Activated CD8-positive, alpha-beta T cell treated with anti-CD3 and anti-CD28 coated beads, Interleukin-2, amount 10 ng/mL, durations not matched to agents 7 days and 5 days (primary cell): ENCODE results near the gene DDX6. TPM values are rescaled to one million over a fixed set of nuclear protein-coding genes. Genes with fewer than 3 reads are reported as not detected.
A peak's percentile ranks its signal among the peaks of the same experiment; 100 is the strongest.
"Not testable (repeated sequence)": the region's sequence is repeated elsewhere in the genome, so short reads cannot be mapped to it uniquely, and the experiment has no call there.

ENCODE experiments used
- ATAC-seq: fragments of 150-1000 bp; cut with Tn5 transposase; one replicate; pipeline ENCODE4 v1.10.0; 2021; ENCODE audit warnings: moderate library complexity
- CTCF ChIA-PET: fragments of 350-600 bp; sonication (Branson Sonifier 250); formaldehyde crosslinking; loops from one replicate; lab custom pipeline; 2021; ENCODE audit warnings: antibody characterized with exemption; lab: Charles Lee
- POLR2A ChIA-PET: fragments of 350-600 bp; sonication (Branson Sonifier 250); formaldehyde crosslinking; loops from one replicate; lab custom pipeline; 2021; ENCODE audit warnings: antibody characterized with exemption; lab: Charles Lee
- DNase-seq: peaks from one replicate; pipeline ENCODE4 v3.0.0-alpha.2; 2020
- H3K27ac Mint-ChIP-seq: one replicate; pipeline ENCODE4 v1.8.0; 2021; ENCODE audit warnings: mild to moderate bottlenecking, mixed read lengths
- H3K27me3 Mint-ChIP-seq: one replicate; pipeline ENCODE4 v1.8.0; 2021; ENCODE audit warnings: low read depth, mixed read lengths
- H3K36me3 Mint-ChIP-seq: one replicate; pipeline ENCODE4 v1.8.0; 2021; ENCODE audit warnings: low read depth, mixed read lengths
- H3K4me1 Mint-ChIP-seq: one replicate; pipeline ENCODE4 v1.8.0; 2021; ENCODE audit warnings: low read depth, mixed read lengths
- H3K4me3 Mint-ChIP-seq: one replicate; pipeline ENCODE4 v1.8.0; 2021; ENCODE audit warnings: mild to moderate bottlenecking, mixed read lengths
- H3K9me3 Mint-ChIP-seq: one replicate; pipeline ENCODE4 v1.8.0; 2022; ENCODE audit warnings: mixed read lengths; ENCODE audit not compliant: insufficient read depth
- total RNA-seq, 2 experiments: library from RNA; stranded (reverse); gene quantifications; one replicate each; pipeline ENCODE4 v1.2.3, GENCODE V29; 2021

Gene DDX6, protein sequence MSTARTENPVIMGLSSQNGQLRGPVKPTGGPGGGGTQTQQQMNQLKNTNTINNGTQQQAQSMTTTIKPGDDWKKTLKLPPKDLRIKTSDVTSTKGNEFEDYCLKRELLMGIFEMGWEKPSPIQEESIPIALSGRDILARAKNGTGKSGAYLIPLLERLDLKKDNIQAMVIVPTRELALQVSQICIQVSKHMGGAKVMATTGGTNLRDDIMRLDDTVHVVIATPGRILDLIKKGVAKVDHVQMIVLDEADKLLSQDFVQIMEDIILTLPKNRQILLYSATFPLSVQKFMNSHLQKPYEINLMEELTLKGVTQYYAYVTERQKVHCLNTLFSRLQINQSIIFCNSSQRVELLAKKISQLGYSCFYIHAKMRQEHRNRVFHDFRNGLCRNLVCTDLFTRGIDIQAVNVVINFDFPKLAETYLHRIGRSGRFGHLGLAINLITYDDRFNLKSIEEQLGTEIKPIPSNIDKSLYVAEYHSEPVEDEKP
- total RNA-seq = 100 to 1,000 TPM; 143 to 152 TPM

DNA sequence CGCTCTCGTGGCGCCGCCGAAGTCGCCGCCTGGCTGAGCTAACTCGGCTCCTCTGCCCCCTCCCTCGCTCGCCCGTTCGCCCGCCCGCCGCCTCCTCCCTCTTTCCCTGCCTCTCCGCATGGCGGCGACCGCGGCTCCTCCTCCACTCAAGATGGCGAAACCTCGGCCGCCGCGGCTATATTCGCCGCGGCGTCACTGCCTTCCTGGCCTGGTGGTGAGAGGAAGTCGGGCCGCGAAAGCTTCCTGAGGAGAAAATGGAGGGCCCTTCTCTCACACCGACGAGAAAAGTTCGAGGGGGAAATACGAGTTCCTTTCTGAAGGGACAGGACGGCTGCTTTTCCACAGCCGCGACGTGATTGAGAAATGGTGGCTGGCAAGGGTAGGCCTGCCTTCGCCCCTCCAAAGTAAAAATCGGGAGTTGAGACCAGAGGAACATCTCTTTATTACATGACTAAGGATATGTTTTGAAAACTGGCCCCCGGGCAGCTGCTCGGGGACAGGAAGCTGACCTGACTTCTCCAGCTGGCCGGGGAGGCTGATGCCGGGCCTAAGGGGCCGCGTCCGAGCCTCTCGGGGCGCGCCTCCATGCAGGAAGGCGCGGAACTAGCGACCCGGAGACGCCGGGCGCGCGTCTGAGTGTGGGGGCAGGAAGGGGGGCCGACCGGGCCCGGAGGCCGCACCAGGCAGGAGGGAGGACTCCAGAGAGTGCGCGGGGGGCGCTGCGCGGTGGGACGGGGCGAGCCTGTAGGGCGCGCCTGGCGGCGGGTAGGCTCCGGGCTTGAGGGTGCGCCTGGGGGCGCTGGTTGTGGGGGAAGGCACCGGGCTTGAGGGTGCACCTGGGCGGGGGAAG is at the start of gene DDX6:
TSS of gene DDX6 (minus strand) at position 54 of the 850 bp plus-strand sequence. CDS start 4,913 bp downstream, outside the sequence.
- Mint-ChIP-seq H3K36me3 (peaks cover 19% of the 10 kb centered on the region), H3K27ac (peak within 1 kb of the TSS; percentile 100)
- CTCF ChIA-PET = interaction anchor here (0.6 to 6.2 kb wide), 22 partner anchors 9 to 137 kb away, joined by 3 to 65 read pairs (median 6); partner anchors contain the start of gene CXCR5

GRCh38 chr11:118838905-118839553 is 48.1 kb upstream of the DDX6 start:
- no peaks in the 10 kb centered on the region for H3K9me3 Mint-ChIP-seq
- H3K27me3 Mint-ChIP-seq = no peaks in the 10 kb centered on the region
- ATAC-seq (no peak), DNase-seq (no peak)
- CTCF ChIA-PET = interaction anchor here (0.6 kb wide), 1 partner anchor 40 kb away, joined by 3 read pairs; no protein-coding TSS in a partner anchor
- H3K4me1 Mint-ChIP-seq = peaks cover 28% of the 10 kb centered on the region
- no peak overlapping the region for H3K27ac Mint-ChIP-seq
- POLR2A ChIA-PET = no interaction called here
- peaks cover 3% of the 10 kb centered on the region for H3K36me3 Mint-ChIP-seq
- H3K4me3 Mint-ChIP-seq = no peak overlapping the region

More for the DNA sequence above, at the start of gene DDX6:
- DNase-seq = peak; percentile 94
- Mint-ChIP-seq H3K27me3 (no peaks in the 10 kb centered on the region), H3K9me3 (no peaks in the 10 kb centered on the region), H3K4me3 (peak within 1 kb of the TSS; percentile 99), H3K4me1 (peaks cover 16% of the 10 kb centered on the region)
- POLR2A ChIA-PET = interaction anchor here (0.5 to 7.2 kb wide), 29 partner anchors 8 to 577 kb away, joined by 3 to 156 read pairs (median 4); partner anchors contain the start of genes ARCN1, BCL9L, CENATAC and RPS25
- peak; percentile 61 for ATAC-seq

GRCh38 chr11:118837868-118838267 is 46.9 kb upstream of the DDX6 start:
- Mint-ChIP-seq H3K4me1 (peaks cover 28% of the 10 kb centered on the region), H3K27me3 (no peaks in the 10 kb centered on the region), H3K36me3 (no peaks in the 10 kb centered on the region), H3K27ac (no peak overlapping the region), H3K9me3 (no peaks in the 10 kb centered on the region), H3K4me3 (no peak overlapping the region)
- CTCF ChIA-PET = no interaction called here
- ATAC-seq = no peak
- POLR2A ChIA-PET = interaction anchor here (0.6 kb wide), 1 partner anchor 48 kb away, joined by 3 read pairs; no protein-coding TSS in a partner anchor
- DNase-seq = no peak

DNA sequence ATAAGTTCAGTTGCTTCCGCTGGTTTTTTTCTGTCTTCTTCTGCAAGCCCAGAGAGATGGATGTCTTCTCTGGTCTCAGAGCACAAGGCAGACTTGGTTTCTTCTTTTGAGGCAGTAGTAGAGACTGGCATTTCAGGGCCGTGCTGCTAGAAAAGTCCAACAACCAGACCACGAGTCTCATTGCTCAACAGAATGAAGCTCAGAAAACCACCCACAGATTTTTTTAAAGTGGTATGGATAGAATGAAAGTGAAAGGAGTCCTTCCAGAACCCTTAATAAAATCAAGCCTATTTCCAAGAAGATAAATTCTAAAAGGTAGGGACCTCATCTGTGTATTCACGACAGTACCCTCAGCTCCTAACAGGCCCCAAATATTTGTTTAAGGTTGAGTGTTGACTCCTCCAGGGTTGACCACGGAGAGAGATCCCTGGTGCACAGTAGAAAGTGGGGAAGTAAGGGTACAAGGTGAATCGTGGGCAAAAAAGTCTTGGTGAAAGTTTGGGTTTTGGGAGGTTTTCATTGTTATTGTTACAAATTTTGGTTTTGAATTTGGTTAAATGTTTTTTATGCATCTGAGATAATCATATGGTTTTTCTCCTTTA is 43.6 kb upstream of the DDX6 start:
- Mint-ChIP-seq H3K27ac (peak overlapping the region; percentile 12), H3K4me1 (peaks cover 15% of the 10 kb centered on the region), H3K4me3 (peak overlapping the region; percentile 55), H3K36me3 (no peaks in the 10 kb centered on the region), H3K27me3 (no peaks in the 10 kb centered on the region), H3K9me3 (no peaks in the 10 kb centered on the region)
- DNase-seq (no peak), ATAC-seq (peak; percentile 60)
- ChIA-PET CTCF (interaction anchor here (1.1 to 1.8 kb wide), 5 partner anchors 10 to 36 kb away, joined by 3 to 6 read pairs (median 4); no protein-coding TSS in a partner anchor), POLR2A (interaction anchor here (1.2 to 1.6 kb wide), 4 partner anchors 9 to 44 kb away, joined by 3 to 8 read pairs (median 6); partner anchors contain the start of gene DDX6)

GRCh38 chr11:118827118-118827517 is 36.2 kb upstream of the DDX6 start:
- CTCF ChIA-PET = interaction anchor here (1.0 to 1.9 kb wide), 3 partner anchors 35 to 43 kb away, joined by 3 to 9 read pairs (median 5); partner anchors contain the start of gene DDX6
- Mint-ChIP-seq H3K4me3 (no peak overlapping the region), H3K27ac (no peak overlapping the region), H3K9me3 (no peaks in the 10 kb centered on the region), H3K4me1 (peaks cover 2% of the 10 kb centered on the region), H3K27me3 (no peaks in the 10 kb centered on the region), H3K36me3 (no peaks in the 10 kb centered on the region)
- no peak for DNase-seq
- POLR2A ChIA-PET = interaction anchor here (0.7 kb wide), 1 partner anchor 43 kb away, joined by 3 read pairs; no protein-coding TSS in a partner anchor
- no peak for ATAC-seq

DNA sequence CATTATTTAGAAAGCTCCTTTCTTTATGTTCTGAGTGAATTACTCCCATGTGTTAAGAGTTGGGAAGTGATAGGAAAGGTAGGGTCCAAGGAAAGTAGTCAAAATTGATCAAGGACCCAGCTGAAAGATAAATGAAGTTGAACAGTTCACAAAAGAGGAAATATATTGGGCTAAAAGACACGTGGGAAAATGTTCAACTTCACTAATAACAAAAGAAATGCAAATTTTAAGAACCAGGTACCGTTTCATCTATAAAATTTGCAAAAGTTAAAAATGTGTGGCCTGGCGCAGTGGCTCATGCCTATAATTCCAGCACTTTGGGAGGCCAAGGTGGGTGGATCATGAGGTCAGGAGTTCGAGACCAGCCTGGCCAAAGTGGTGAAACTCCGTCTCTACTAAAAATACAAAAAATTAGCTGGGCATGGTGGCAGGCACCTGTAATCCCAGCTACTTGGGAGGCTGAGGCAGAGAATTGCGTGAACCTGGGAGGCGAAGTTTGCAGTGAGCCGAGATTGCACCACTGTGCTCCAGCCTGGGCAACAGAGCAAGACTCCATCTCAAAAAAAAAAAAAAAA is 32.1 kb upstream of the DDX6 start:
- CTCF ChIA-PET, H3K36me3 Mint-ChIP-seq: not testable (repeated sequence)

GRCh38 chr11:118820412-118821357 is 29.7 kb upstream of the DDX6 start:
- Mint-ChIP-seq H3K36me3 (no peaks in the 10 kb centered on the region), H3K27ac (no peak overlapping the region), H3K4me3 (no peak overlapping the region), H3K27me3 (no peaks in the 10 kb centered on the region), H3K4me1 (peaks cover 10% of the 10 kb centered on the region), H3K9me3 (no peaks in the 10 kb centered on the region)
- ChIA-PET POLR2A (interaction anchor here (0.6 kb wide), 1 partner anchor 287 kb away, joined by 3 read pairs; the partner anchor contains the start of gene C2CD2L), CTCF (interaction anchor here (1.0 kb wide), 1 partner anchor 28 kb away, joined by 6 read pairs; no protein-coding TSS in a partner anchor)
- ATAC-seq = no peak
- DNase-seq = no peak

More for the DNA sequence above, 32.1 kb upstream of the DDX6 start:
- ATAC-seq, H3K27ac Mint-ChIP-seq, H3K27me3 Mint-ChIP-seq, DNase-seq, POLR2A ChIA-PET, H3K4me1 Mint-ChIP-seq, H3K4me3 Mint-ChIP-seq, H3K9me3 Mint-ChIP-seq: not testable (repeated sequence)

GRCh38 chr11:118820025-118820379 is 29.0 kb upstream of the DDX6 start:
- POLR2A ChIA-PET, H3K27ac Mint-ChIP-seq, ATAC-seq, H3K36me3 Mint-ChIP-seq, H3K27me3 Mint-ChIP-seq, H3K4me1 Mint-ChIP-seq, H3K4me3 Mint-ChIP-seq, DNase-seq, H3K9me3 Mint-ChIP-seq: not testable (repeated sequence)
- CTCF ChIA-PET = interaction anchor here (1.0 to 1.8 kb wide), 2 partner anchors 10 to 27 kb away, joined by 6 to 7 read pairs; no protein-coding TSS in a partner anchor

DNA sequence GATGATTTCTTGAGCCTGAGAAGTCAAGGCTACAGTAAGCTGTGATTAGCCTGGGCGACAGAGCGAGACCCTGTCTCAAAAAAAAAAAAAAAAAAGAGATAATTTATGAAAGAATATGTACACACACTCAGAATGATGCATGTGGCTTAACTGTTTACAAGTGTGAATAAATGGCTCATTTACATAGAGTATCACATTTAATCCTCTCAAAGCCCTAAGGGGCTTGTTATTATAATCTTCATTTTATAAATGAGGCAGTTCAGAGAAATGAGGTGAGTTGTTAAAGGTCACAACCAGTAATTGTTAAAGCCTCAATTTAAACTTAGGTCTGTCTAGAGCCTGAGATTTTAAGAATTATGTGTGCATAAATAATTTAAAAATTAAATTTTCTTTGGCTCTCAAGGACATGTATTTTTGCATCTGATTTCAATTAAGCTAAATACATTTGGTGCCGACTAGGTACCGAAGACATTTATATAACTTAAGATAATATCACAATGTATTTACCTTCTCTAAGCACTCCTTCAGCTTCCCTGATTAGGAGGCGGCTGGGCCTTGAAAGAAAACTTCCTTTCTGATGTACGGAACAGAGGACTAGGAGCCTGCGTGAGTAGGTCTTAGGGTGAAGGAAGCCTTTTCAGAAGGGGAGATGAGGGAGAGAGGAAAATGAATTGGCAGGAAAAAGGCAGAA is 28.5 kb upstream of the DDX6 start:
- no peak overlapping the region for H3K4me3 Mint-ChIP-seq
- ChIA-PET CTCF (interaction anchor here (1.0 to 1.8 kb wide), 4 partner anchors 9 to 27 kb away, joined by 4 to 7 read pairs (median 6); no protein-coding TSS in a partner anchor), POLR2A (no interaction called here)
- ATAC-seq (no peak), DNase-seq (no peak)
- no peaks in the 10 kb centered on the region for H3K9me3 Mint-ChIP-seq
- no peak overlapping the region for H3K27ac Mint-ChIP-seq
- no peaks in the 10 kb centered on the region for H3K36me3 Mint-ChIP-seq
- H3K4me1 Mint-ChIP-seq = peaks cover 10% of the 10 kb centered on the region
- no peaks in the 10 kb centered on the region for H3K27me3 Mint-ChIP-seq
